NB4 (cell line): ENCODE measurements around the gene SCGB3A1.

ENCODE experiments used
- DNase-seq: peaks from one replicate; pipeline ENCODE4 v3.0.0; 2010; ENCODE audit warnings: low read depth
- H3K4me3 ChIP-seq: one replicate; pipeline ENCODE4 v1.5.1; 2011; ENCODE audit warnings: mild to moderate bottlenecking, low read depth, low read length, moderate library complexity
- MYC ChIP-seq: IDR thresholded peaks from 2 replicates; pipeline ENCODE4 v1.6.1; 2011; ENCODE audit warnings: low read depth, low read length
- POLR2A ChIP-seq: IDR thresholded peaks from 2 replicates; pipeline ENCODE4 v1.6.1; 2011; ENCODE audit warnings: mild to moderate bottlenecking; ENCODE audit not compliant: insufficient read length; ENCODE audit errors: extremely low read depth
- TF ChIP-seq, protein P1 (sequence below): IDR thresholded peaks from one replicate; pipeline ENCODE4 v1.5.1; 2012; ENCODE audit warnings: low read depth, low read length
- TF ChIP-seq, protein P2 (sequence below): IDR thresholded peaks from 2 replicates; pipeline ENCODE4 v1.6.1; 2011; ENCODE audit warnings: low read depth, low read length

Gene SCGB3A1

DNA sequence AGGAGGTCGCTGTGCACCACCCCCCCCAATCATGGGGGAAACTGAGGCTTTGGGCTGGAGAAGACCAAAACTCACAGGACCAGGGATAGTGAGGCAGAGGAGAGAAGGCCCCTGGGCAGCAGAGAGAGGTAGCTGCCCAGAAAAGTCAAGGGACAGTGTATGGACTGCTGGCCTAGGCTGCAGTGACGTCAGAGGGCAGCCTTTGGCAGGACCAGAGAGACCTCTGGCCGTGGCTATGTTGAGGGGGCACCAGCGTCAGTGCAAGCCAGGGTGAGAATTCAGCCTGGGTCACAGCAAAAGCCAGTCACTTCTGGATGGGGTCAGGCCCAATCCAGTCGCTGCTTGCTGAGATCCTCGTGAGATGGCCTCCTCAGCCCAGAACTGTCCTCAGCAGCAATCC lies 31.6 kb upstream of the SCGB3A1 start:
- no peak overlapping the region for H3K4me3 ChIP-seq
- DNase-seq, result no peak
- TF ChIP-seq, protein P1, sequence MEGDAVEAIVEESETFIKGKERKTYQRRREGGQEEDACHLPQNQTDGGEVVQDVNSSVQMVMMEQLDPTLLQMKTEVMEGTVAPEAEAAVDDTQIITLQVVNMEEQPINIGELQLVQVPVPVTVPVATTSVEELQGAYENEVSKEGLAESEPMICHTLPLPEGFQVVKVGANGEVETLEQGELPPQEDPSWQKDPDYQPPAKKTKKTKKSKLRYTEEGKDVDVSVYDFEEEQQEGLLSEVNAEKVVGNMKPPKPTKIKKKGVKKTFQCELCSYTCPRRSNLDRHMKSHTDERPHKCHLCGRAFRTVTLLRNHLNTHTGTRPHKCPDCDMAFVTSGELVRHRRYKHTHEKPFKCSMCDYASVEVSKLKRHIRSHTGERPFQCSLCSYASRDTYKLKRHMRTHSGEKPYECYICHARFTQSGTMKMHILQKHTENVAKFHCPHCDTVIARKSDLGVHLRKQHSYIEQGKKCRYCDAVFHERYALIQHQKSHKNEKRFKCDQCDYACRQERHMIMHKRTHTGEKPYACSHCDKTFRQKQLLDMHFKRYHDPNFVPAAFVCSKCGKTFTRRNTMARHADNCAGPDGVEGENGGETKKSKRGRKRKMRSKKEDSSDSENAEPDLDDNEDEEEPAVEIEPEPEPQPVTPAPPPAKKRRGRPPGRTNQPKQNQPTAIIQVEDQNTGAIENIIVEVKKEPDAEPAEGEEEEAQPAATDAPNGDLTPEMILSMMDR, result no peak
- TF ChIP-seq MYC, result no peak
- TF ChIP-seq, protein P2, sequence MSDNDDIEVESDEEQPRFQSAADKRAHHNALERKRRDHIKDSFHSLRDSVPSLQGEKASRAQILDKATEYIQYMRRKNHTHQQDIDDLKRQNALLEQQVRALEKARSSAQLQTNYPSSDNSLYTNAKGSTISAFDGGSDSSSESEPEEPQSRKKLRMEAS, result no peak
- no peak for TF ChIP-seq POLR2A

DNA sequence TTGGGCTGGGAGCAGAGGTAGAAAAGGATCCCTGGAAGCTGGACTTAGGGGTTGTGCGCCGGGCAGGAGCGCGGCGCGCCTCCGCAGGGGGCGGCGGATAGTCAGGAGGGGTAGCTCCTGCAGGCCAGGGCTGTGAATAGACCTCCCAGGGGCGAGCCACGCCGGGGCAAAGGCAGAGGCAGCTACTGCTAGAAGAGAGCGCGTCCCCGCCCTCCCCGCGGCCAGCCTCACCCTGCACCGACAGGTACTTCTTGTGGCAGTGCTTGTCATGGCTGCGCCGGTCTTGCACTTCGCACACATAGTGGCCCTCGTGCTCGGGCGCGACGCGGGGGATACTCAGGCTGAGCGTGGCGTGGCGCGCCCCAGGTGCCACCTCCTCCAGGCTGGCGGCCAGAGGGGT lies 30.0 kb upstream of the SCGB3A1 start:
- no peak for DNase-seq
- no peak overlapping the region for H3K4me3 ChIP-seq
- TF ChIP-seq, protein P2, result no peak

DNA sequence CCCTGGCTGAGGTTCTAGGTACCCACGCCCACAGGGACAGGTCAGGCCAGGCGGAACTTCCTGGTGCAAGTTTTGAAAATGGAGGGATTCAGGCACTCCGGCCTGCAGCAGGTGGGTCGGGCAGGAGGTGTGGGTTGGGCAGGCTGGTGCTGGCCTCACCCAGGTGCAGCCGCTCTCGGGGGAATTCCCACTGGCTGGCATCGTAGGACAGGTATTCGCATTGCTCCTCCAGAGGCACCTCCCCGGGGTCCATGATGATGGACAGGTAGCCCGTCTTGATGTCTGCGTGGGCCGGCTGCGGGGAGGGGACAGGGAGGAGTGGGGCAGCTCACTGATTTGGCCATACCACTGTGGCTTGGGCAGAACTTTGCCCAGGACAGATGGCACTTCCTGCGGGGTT lies 28.7 kb upstream of the SCGB3A1 start:
- TF ChIP-seq MYC (no peak), POLR2A (no peak)
- TF ChIP-seq, protein P2, result no peak
- TF ChIP-seq, protein P1, result no peak

DNA sequence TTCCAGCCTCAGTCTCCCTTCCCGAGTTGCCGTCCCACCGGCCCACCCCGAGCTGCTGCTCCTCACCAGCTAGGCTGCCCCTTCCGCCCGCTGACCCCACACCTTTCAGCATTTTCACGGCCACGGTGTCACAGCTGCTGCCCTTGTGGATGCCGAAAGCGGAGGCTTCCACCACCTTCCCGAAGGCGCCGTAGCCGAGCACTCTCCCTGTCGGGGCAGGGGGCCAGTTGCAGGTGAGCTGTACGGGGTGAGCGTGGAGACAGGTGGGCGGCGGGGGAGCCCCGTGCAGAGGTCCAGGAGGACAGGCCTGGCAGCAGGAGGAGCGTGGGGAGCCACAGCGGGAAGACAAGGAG lies 28.2 kb upstream of the SCGB3A1 start:
- no peak overlapping the region for H3K4me3 ChIP-seq
- DNase-seq, result no peak
- TF ChIP-seq, protein P2, result no peak
- TF ChIP-seq MYC (no peak), POLR2A (no peak)
- TF ChIP-seq, protein P1, result no peak

More for the DNA sequence above, 28.7 kb upstream of the SCGB3A1 start:
- no peak for DNase-seq
- no peak overlapping the region for H3K4me3 ChIP-seq

DNA sequence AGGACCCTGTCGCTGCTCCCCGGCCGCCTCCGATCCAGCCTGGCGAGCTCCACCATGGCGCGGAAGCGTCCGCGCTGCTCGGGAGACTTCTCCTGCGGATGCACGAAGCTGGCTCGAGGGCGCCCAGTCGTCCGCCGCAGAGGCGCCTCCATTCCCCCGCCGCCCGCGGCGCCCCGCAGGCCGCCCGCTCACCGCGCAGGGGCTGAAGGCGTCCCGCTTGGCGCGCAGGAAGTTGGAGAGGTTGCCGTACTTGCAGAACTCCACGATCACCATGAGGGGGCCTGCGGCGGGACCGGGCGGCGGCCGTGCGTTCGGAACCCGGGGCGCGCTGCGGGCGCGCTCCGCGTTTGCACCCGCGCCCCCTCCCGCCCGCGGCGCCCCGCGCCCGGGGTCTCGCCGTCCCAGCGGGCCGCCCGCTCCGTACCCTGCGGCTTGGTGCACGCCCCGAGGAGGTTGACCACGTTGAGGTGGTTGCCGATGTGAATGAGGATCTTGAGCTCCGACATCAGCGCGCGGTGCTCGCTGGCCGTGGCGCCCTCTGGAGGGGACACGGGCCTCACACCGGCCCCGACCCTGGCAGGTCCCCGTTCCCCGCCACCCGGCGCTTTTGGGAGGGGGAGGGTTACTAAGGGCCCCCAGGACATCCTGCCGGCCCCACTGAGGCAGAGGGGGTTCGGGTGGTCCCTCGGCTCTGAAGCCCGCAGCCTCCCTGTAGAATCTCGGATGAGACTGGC lies 27.7 kb upstream of the SCGB3A1 start:
- DNase-seq, result no peak
- TF ChIP-seq POLR2A (no peak), MYC (no peak)
- TF ChIP-seq, protein P2, result no peak
- TF ChIP-seq, protein P1, result no peak
- H3K4me3 ChIP-seq, result no peak overlapping the region

DNA sequence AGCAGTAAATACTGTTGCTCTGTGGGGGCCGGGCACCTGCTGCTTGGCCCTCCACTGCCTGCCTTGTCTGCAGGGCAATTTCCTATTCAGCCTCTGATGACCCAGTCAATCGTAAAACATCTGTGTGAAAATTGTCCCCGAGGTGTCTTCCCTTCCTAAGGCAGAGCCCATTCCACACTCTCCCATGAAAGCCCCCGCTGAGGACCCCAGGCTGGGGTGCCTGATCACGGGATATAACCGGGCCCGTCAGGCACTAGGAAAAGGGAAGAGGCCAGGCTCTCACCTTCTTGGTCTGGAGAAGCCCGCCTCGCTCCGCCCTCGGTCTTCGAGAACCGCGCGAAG lies 27.2 kb upstream of the SCGB3A1 start:
- TF ChIP-seq, protein P2, result no peak
- TF ChIP-seq POLR2A (no peak), MYC (no peak)
- TF ChIP-seq, protein P1, result no peak
- H3K4me3 ChIP-seq, result no peak overlapping the region
- no peak for DNase-seq
